SK-N-MC (cell line): ENCODE data around the gene TMEM170A.

Source experiments
- EZH2 ChIP-seq: fragments of 200-600 bp; sonication (generic); IDR thresholded peaks from one replicate; pipeline ENCODE4 v1.6.1; 2017; ENCODE audit warnings: antibody characterized with exemption
- POLR2AphosphoS5 ChIP-seq: IDR thresholded peaks from 2 replicates; pipeline ENCODE4 v1.6.1; 2012; ENCODE audit warnings: mild to moderate bottlenecking, low read depth, low read length, borderline replicate concordance

GRCh38 chr16:75460446-75460845 is 4.0 kb downstream of the TMEM170A start:
- TF ChIP-seq EZH2, result no peak
- TF ChIP-seq POLR2AphosphoS5, result no peak
